ENCODE results near the gene HAPLN1.
"Not testable (repeated sequence)": the region's sequence is repeated elsewhere in the genome, so short reads cannot be mapped to it uniquely, and the experiment has no call there.

Gene HAPLN1

GRCh38 chr5:83720836-83721537 lies at the start of gene HAPLN1:
Gene HAPLN1, minus strand, starts transcription at chr5:83720855. Its CDS starts 47,332 bp downstream, at chr5:83673523.
- no peak for DNase-seq (ENCODE audit: low read depth in 3 of 3, low spot score in 1 of 3)

DNA sequence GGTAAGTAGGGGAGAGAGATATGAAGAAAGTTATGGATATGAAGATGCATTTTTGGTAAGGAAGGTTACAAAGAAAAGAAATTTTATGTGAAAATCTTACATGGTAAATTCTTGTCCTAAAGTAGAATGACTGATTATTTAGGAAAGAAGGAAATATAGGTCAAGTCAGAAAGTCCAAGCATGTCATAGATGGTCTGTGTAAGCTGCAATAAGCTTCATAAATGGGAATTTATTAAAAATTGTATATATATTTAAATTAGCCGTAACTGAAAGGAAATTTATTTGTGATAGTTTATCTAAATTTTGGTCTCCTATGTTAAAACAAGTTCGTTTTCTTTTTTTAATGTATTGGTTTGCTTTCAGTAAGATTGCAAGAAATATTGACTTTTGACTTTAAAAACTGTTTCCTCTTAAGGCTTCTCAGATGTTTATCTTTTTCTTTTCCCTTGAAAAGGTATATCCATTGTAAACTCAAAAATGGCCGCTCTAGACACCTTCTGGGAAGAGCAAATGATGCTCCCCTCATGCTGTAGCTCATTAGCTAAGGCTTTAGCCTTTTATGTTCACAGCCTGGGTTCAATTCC lies 46.8 kb upstream of the HAPLN1 start:
- no peak for DNase-seq (ENCODE audit: low read depth in 3 of 3, low spot score in 1 of 3)

DNA sequence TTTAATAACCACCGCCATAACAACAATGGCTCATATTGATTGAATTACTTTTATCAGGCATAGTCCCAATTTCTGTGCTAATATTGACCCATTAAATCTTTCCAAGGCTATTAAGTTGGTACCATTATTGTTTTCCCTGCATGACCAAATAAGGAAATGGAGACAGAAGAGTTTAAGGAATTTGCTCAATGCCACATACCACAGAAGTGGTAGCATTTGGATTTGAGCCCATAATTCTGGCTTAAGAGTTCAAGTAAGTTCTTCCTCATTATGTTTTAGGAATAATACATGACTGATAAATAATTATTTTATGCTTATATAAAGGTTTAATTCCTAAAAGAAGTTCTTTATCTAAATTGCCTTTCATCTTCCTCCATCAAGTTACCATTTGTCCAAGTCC lies 43.4 kb upstream of the HAPLN1 start:
- no peak for DNase-seq (ENCODE audit: low read depth in 3 of 3, low spot score in 1 of 3)

DNA sequence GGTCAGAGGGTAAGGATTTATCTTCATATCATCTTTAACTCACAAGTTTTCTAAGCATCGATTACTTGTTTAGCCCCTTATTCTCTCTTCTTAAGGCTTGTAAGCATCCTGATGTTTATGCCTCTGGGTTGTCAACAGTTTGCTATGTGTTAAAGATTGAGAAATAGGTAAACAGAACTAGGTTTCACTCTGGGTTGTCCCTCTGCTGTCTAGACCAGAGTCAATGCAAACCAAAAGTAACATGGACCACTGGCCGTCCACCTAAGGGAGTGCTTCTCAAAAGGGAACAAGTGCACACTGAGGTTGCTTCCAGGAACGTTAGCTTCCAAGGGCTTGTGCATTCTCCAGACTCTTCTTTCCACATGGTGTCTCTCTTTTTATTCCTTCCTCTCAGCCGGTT lies 39.9 kb upstream of the HAPLN1 start:
- no peak for DNase-seq (ENCODE audit: low read depth in 3 of 3, low spot score in 1 of 3)

DNA sequence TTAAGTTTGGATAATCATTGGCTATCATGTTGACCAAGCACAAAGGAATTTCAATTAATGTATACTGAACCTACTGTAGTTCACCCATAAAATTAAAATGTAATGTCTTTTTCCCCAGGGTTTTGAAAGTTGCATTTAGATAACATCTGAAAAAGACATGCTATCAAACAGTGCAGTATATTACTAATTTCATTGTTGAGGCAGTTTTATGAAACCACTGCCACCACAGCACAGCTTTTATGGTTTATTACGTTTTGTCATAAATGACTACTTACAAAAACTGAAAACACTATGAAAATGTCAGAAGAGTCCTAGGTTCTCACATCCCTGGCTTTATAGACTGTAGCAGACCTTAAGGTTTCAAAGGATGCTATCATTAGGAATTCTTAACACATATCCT lies 32.0 kb upstream of the HAPLN1 start:
- DNase-seq (ENCODE audit: low read depth in 3 of 3, low spot score in 1 of 3), result no peak

GRCh38 chr5:83751201-83751600 lies 30.5 kb upstream of the HAPLN1 start:
- no peak for DNase-seq (ENCODE audit: low read depth in 3 of 3, low spot score in 1 of 3)

DNA sequence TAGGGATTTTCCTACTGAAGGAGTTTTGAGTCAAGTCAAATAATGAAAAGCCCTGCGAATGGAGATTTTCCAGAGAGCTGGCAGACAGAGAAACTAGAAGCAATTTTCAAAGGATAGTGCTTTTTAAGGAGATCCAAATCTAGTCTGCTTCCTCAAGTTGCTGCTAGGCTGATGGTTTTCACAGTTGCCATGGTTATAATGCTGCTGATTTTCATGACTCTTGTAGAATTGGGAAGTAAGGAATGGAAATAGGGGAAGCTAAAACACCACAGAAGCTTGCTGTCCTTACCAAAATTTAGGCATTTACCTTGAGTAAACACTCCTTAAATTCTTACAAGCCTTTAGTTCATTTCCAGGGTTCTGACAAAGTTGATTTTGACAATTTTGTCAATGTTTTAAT lies 30.1 kb upstream of the HAPLN1 start:
- DNase-seq (ENCODE audit: low read depth in 3 of 3, low spot score in 1 of 3), result no peak

GRCh38 chr5:83745816-83746215 lies 25.2 kb upstream of the HAPLN1 start:
- DNase-seq (ENCODE audit: low read depth in 3 of 3, low spot score in 1 of 3), result no peak

DNA sequence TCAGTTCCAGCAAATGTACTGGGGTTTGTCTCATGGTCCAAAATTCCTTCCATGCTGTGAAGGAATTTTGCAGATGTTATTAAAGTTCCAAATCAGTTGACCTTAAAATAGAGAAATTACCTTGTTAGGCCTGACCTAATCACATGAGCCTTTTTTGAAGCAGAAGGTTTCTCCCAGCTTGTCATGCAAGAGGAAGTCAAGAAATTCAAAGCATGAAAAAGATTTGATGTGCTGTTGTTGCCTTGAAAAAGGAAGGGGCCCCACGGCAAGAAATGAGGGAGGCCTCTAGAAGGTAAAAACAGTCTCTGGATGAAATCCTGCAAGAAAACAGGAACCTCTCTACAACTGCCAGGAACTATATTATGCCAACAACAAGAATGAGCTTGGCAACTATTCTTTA lies 24.2 kb upstream of the HAPLN1 start:
- no peak for DNase-seq (ENCODE audit: low read depth in 3 of 3, low spot score in 1 of 3)

- no peak for DNase-seq (ENCODE audit: low read depth in 3 of 3, low spot score in 1 of 3)
Observed at GRCh38 chr5:83742089-83742488, 21.4 kb upstream of the HAPLN1 start.

- no peak for DNase-seq (ENCODE audit: low read depth in 3 of 3, low spot score in 1 of 3)
Observed at GRCh38 chr5:83741571-83741970, 20.9 kb upstream of the HAPLN1 start.

GRCh38 chr5:83740741-83741140 lies 20.1 kb upstream of the HAPLN1 start:
- DNase-seq (ENCODE audit: low read depth in 3 of 3, low spot score in 1 of 3), result no peak

GRCh38 chr5:83736169-83736568 lies 15.5 kb upstream of the HAPLN1 start:
- DNase-seq (ENCODE audit: low read depth in 3 of 3, low spot score in 1 of 3), result not testable (repeated sequence)

DNA sequence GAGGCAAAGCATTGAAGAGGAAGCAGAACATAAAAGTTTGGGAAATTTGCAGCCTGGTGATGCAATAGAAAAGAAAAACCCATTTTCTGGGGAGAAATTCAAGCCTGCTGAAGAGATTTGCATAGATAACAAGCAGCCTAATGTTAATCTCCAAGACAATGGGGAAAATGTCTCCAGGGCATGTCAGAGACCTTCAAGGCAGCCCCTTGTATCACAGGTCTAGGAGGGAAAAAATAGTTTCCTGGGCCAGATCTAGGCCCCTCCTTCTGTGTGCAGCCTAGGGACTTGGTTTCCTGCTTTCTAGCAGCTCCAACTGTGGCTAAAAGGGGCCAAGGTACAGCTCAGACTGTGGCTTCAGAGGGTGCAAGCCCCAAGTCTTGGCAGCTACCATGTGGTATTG lies 14.4 kb upstream of the HAPLN1 start:
- not testable (repeated sequence) for DNase-seq (ENCODE audit: low read depth in 3 of 3, low spot score in 1 of 3)

- no peak for DNase-seq (ENCODE audit: low read depth in 3 of 3, low spot score in 1 of 3)
Observed at GRCh38 chr5:83731638-83732037, 11.0 kb upstream of the HAPLN1 start.

- DNase-seq (ENCODE audit: low read depth in 3 of 3, low spot score in 1 of 3), result no peak
Observed at GRCh38 chr5:83729362-83729761, 8.7 kb upstream of the HAPLN1 start.

GRCh38 chr5:83726912-83727311 lies 6.3 kb upstream of the HAPLN1 start:
- no peak for DNase-seq (ENCODE audit: low read depth in 3 of 3, low spot score in 1 of 3)

DNA sequence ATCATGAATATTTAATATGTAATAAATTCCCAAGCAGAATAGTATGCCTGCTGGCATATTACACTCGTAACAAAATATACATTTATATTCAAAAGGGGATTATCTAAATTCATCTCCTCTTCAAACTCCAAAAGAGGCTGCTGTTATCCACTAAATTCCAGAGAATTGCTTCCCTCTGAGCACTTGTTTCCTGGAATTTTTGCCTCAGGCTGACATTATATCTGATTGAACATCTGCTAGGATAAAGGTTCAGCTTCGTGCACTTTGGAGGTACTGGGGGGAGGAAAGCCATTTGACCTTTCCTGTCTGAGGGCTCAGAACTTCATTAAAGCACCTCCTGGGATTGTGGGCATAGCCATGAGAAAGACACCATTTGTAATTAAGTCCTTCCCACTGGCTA lies 4.3 kb upstream of the HAPLN1 start:
- no peak for DNase-seq (ENCODE audit: low read depth in 3 of 3, low spot score in 1 of 3)

DNA sequence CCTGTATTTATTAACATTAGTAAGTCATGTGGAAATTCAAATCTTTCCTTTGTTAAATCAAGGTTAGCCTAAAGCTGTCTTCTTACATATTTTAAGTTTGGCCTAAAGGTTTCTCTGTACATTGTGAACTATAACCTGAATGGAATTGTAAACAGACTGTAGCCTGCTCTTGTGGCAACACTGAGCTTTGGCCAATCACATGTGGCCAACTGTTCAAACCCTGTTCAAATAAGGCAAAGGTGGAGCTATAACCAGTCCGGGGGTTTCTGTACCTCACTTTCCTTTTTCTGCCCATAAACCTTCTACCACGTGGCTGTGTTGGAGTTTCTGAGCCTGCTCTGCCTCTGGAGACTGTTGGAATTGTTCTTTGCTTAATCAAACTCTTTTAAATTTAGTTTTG lies 3.3 kb upstream of the HAPLN1 start:
- no peak for DNase-seq (ENCODE audit: low read depth in 3 of 3, low spot score in 1 of 3)

GRCh38 chr5:83723031-83723430 lies 2.4 kb upstream of the HAPLN1 start:
- no peak for DNase-seq (ENCODE audit: low read depth in 3 of 3, low spot score in 1 of 3)

GRCh38 chr5:83721953-83722901 lies 1.6 kb upstream of the HAPLN1 start:
- DNase-seq (ENCODE audit: low read depth in 3 of 3, low spot score in 1 of 3), result no peak

DNA sequence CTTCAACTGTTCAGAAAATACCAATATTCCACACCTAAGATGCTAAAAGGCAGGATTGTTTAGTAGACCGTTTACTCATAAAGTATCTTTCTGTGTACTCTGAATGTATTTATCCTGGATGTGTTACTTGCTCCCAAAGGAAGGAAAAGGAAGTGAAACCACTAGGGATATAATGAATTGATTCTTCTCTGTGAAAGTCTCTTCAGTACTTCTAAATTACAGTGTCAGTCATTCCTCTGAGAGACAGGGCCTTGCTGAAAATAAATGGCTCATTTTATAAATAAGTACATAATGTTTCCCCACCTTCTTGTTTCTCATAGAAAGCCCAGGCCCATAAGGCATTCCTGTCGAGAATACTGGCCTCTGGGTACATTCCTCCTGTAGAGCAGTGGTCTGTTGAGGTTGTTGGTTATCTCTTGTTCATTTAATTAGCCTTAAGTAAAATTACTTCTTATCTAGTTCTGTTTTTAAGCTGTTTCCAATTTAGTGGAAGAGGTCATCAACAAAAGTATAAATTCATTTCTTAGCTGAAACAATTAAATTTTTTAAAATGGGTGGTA lies 1.6 kb downstream of the HAPLN1 start:
- no peak for DNase-seq (ENCODE audit: low read depth in 3 of 3, low spot score in 1 of 3)
